ENCODE results near the gene ATP9B. TPM values are rescaled to one million over a fixed set of nuclear protein-coding genes. Genes with fewer than 3 reads are reported as not detected.

The ATP9B gene
- total RNA-seq, 4 donors from 2014 or later = 26.0 to 37.4 (median 30.5) TPM

DNA sequence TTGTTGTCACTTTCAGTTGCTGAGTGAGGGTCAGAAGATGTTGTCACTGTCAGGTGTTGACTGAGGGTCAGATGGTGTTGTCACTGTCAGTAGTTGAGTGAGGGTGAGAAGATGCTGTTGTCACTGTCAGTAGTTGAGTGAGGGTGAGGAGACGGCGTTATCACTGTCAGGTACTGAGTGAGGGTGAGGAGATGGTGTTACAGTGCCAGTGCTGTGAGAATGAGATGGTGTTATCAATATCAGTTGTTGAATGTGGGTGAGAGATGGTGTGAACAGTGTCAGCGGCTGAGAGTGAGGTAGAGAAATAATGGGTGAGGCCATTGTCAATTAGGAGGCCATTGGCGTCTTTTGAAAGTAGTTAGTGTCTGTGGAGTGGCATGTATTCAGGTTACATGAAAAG lies 1.6 kb upstream of the ATP9B start:
- intact Hi-C loops (cut with DNase I) = no loop called here
- H3K9me3 ChIP-seq = no peaks in the 10 kb centered on the region
- no peak for DNase-seq (ENCODE audit: extremely low spot score)
- H3K27ac ChIP-seq (replicated peaks in 1 of 4) = peak overlapping the region in 2 of 4 donors; percentile 95 to 99
- TF ChIP-seq POLR2AphosphoS5 (IDR thresholded peaks at IDR 0.05) = peak in 1 of 2 donors; percentile 6
- TF ChIP-seq, protein P1, sequence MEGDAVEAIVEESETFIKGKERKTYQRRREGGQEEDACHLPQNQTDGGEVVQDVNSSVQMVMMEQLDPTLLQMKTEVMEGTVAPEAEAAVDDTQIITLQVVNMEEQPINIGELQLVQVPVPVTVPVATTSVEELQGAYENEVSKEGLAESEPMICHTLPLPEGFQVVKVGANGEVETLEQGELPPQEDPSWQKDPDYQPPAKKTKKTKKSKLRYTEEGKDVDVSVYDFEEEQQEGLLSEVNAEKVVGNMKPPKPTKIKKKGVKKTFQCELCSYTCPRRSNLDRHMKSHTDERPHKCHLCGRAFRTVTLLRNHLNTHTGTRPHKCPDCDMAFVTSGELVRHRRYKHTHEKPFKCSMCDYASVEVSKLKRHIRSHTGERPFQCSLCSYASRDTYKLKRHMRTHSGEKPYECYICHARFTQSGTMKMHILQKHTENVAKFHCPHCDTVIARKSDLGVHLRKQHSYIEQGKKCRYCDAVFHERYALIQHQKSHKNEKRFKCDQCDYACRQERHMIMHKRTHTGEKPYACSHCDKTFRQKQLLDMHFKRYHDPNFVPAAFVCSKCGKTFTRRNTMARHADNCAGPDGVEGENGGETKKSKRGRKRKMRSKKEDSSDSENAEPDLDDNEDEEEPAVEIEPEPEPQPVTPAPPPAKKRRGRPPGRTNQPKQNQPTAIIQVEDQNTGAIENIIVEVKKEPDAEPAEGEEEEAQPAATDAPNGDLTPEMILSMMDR (IDR thresholded peaks at IDR 0.05) = no peak
- no peaks in the 10 kb centered on the region for H3K27me3 ChIP-seq
- WGBS = 97% methylated on average over 4 of the region's 4 CpGs
- H3K4me3 ChIP-seq = no peak overlapping the region
- no peaks in the 10 kb centered on the region for H3K36me3 ChIP-seq
- H3K4me1 ChIP-seq = peaks cover 11 to 26% (median 20%) of the 10 kb centered on the region in 4 donors

DNA sequence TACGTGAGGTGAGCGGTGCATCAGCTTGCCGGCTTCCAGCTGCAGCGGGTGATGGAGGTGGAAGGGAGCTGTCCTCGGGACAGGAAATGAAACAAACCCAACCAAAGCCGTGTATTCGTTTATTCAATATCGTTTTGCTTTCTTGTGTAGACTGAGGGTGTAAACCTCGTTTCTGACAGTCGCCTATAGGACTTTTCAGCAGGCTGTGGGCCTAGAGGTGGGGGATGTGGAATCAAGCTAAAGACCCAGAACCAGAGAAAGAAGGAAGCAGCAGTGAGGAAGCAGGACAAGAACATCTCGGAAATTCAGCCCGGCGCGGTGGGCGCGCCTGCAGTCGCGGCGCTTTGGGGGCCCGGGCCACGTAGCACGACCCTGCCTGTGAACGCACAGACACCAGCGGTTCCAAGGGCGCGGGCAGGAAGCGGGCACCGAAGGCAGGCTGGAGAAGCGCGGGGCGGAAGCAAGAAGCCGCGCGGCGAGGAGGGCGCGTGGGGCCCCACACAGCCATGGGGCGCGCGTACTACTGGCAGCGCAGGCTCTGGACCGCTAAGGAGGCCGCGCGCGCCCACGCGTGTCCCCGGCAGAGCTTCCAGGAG lies 755 bp upstream of the ATP9B start:
- intact Hi-C loops (cut with DNase I) = no loop called here
- no peak for DNase-seq (ENCODE audit: extremely low spot score)
- Histone ChIP-seq H3K4me1 (peaks cover 11 to 31% (median 20%) of the 10 kb centered on the region in 4 donors), H3K27ac (replicated peaks in 1 of 4) (peak overlapping the region; percentile 94 to 99 (median 95)), H3K9me3 (no peaks in the 10 kb centered on the region), H3K4me3 (peak overlapping the region; percentile 90 to 100 (median 94)), H3K27me3 (no peaks in the 10 kb centered on the region), H3K36me3 (no peaks in the 10 kb centered on the region)
- 11% methylated on average over 44 of the region's 49 CpGs for WGBS
- TF ChIP-seq POLR2A (IDR thresholded peaks at IDR 0.05; ENCODE audit: low read depth) = no peak
- TF ChIP-seq, protein P1 (IDR thresholded peaks at IDR 0.05) = no peak
- TF ChIP-seq POLR2AphosphoS5 (IDR thresholded peaks at IDR 0.05) = no peak

DNA sequence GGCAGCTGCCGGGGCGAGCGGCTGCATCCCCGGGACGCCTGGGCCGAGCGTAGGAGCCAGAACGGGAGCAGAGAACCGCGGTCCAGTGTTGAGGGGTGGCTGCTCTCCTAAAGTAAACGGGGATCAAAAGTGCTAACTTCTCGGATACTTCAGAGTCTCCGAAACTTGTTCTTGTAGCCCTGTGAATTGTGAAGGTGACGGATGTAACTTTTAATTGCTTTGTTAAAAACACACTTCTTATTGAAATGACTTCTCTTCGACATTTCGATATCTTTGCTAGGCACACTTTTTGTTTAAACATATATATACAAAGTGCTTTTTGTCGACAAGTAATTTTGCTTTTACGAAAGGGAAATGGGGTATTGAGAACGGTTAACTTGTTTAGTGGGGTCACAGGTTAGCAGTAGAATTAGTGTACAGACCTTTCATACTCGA lies 540 bp downstream of the ATP9B start:
- WGBS = 1% methylated on average over 8 of the region's 20 CpGs
- TF ChIP-seq, protein P1 (IDR thresholded peaks at IDR 0.05) = no peak
- TF ChIP-seq POLR2AphosphoS5 (IDR thresholded peaks at IDR 0.05) (no peak), POLR2A (IDR thresholded peaks at IDR 0.05; ENCODE audit: low read depth) (no peak), EP300 (IDR thresholded peaks at IDR 0.05) (no peak)

DNA sequence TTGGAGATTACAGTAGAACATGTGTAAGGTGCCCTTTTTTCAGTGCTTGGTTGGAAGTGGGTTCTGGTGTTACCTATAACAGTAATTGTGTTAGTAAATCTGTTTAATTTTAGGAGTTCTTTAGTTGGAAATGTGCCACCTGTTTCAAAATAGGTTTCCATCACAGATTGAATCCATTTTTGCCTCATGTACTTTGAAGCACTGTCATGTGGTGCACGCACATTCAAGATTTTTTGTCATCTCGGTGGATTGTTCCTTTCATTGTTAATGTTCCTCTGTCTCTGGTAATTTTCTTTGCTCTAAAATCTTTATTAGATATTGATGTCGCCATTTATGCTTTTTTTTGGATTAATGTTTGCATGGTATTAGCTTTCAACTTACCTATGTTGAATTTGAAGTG lies 1.3 kb downstream of the ATP9B start:
- Histone ChIP-seq H3K27me3 (no peaks in the 10 kb centered on the region), H3K36me3 (no peaks in the 10 kb centered on the region), H3K27ac (replicated peaks in 1 of 4) (no peak overlapping the region), H3K9me3 (no peaks in the 10 kb centered on the region), H3K4me3 (peak overlapping the region; percentile 90 to 100 (median 94)), H3K4me1 (peaks cover 11 to 47% (median 26%) of the 10 kb centered on the region in 4 donors)
- 90% methylated on average over 3 of the region's 3 CpGs for WGBS
- no peak for DNase-seq (ENCODE audit: extremely low spot score)
- TF ChIP-seq EP300 (IDR thresholded peaks at IDR 0.05) (no peak), POLR2AphosphoS5 (IDR thresholded peaks at IDR 0.05) (no peak), POLR2A (IDR thresholded peaks at IDR 0.05; ENCODE audit: low read depth) (no peak)
- TF ChIP-seq, protein P1 (IDR thresholded peaks at IDR 0.05) = no peak
- intact Hi-C loops (cut with DNase I) = no loop called here

More for the DNA sequence above, 540 bp downstream of the ATP9B start:
- Histone ChIP-seq H3K4me1 (peaks cover 11 to 41% (median 24%) of the 10 kb centered on the region in 4 donors), H3K4me3 (peak overlapping the region; percentile 90 to 100 (median 94)), H3K27ac (replicated peaks in 1 of 4) (peak overlapping the region; percentile 94 to 99 (median 95)), H3K9me3 (no peaks in the 10 kb centered on the region), H3K36me3 (no peaks in the 10 kb centered on the region), H3K27me3 (no peaks in the 10 kb centered on the region)
- intact Hi-C loops (cut with DNase I) = no loop called here
- DNase-seq (ENCODE audit: extremely low spot score) = no peak

DNA sequence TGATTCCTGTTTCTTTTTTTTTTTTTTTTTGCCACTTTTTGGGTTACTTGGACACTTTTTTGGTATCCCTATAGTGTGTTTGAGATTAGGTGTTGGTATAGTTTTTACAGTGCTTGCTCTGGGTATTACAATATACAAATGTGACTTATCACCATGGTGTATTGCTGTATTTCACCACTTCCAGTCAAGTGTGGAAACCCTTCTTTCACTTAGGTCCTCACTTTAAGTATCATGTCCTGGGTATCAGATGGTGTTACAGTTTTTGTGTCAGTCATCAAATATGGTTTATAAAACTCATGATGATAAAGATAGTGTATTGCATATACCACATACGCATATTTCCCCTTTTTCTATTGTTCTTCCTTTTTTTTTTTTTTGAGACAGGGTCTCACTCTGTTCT lies 1.8 kb downstream of the ATP9B start:
- H3K4me1 ChIP-seq = peaks cover 11 to 49% (median 26%) of the 10 kb centered on the region in 4 donors
- no peak overlapping the region for H3K4me3 ChIP-seq
- DNase-seq (ENCODE audit: extremely low spot score) = no peak
- 89% methylated on average over 1 of the region's 1 CpG for WGBS
- no peaks in the 10 kb centered on the region for H3K27me3 ChIP-seq
- intact Hi-C loops (cut with DNase I) = no loop called here
- no peaks in the 10 kb centered on the region for H3K36me3 ChIP-seq
- H3K27ac ChIP-seq (replicated peaks in 1 of 4) = no peak overlapping the region
- H3K9me3 ChIP-seq = no peaks in the 10 kb centered on the region
- no peak for TF ChIP-seq POLR2AphosphoS5 (IDR thresholded peaks at IDR 0.05)
- no peak for TF ChIP-seq POLR2A (IDR thresholded peaks at IDR 0.05; ENCODE audit: low read depth)
